Measurements from ENCODE around the gene VPS54. TPM values are rescaled to one million over a fixed set of nuclear protein-coding genes. Genes with fewer than 3 reads are reported as not detected.
A peak's percentile ranks its signal among the peaks of the same experiment; 100 is the strongest.

VPS54 gene, protein sequence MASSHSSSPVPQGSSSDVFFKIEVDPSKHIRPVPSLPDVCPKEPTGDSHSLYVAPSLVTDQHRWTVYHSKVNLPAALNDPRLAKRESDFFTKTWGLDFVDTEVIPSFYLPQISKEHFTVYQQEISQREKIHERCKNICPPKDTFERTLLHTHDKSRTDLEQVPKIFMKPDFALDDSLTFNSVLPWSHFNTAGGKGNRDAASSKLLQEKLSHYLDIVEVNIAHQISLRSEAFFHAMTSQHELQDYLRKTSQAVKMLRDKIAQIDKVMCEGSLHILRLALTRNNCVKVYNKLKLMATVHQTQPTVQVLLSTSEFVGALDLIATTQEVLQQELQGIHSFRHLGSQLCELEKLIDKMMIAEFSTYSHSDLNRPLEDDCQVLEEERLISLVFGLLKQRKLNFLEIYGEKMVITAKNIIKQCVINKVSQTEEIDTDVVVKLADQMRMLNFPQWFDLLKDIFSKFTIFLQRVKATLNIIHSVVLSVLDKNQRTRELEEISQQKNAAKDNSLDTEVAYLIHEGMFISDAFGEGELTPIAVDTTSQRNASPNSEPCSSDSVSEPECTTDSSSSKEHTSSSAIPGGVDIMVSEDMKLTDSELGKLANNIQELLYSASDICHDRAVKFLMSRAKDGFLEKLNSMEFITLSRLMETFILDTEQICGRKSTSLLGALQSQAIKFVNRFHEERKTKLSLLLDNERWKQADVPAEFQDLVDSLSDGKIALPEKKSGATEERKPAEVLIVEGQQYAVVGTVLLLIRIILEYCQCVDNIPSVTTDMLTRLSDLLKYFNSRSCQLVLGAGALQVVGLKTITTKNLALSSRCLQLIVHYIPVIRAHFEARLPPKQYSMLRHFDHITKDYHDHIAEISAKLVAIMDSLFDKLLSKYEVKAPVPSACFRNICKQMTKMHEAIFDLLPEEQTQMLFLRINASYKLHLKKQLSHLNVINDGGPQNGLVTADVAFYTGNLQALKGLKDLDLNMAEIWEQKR
- 10.7 TPM for total RNA-seq
- long read RNA-seq, full-length matches to known transcripts: 18 of 30 reads
- long read RNA-seq, partial matches to known transcripts: 3 of 30 reads
- long read RNA-seq, other reads (novel, unspliced or antisense): 9 of 30 reads

DNA sequence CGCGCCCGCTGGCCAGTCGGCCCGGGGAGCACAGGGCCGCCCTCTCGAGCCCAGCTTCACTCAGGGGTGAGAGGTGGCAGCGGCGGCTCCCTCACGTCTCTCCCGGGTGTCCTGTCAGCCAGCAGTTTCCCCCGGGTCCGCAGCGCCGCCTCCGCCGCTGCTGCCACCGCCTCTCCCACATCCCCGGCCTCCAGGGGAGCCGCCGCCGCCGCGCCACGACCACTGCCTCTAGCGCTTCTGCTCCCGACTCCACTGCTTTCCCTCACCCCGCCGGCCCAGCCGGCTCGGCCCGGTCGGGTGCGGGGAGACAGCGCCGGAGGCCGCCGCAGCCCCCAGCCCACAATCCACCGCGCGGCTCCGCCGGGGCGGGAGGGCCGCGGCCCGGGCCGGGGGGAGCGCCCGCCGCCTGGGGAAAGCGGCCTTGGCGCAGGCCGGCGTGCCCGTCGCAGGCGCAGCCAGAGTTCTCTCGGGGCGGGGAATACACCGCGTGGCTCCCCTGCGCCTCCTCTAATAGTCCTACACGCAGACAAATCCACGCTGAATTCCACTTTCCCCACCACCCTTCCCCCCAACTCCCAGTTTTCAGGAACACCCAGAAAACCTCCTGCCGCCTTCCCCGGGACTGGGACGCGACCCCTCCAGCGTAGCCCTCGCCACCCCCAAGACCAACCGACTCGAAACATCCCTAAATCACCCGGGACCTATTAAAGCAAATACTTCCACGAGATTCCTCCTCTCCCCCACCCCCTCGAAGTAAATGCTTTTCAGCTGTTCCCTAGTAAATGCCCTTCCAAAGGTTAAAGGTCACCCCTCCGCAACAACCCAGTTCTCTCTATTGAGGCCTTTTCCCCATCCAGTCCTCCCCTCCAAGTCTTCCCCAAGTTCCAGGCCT lies at the start of gene VPS54:
VPS54 (minus strand) TSS at position 346 of the 892 bp plus-strand sequence. CDS start 35,429 bp downstream, outside the sequence.
- peak; percentile 94 for ATAC-seq
- intact Hi-C loops (cut with micrococcal nuclease): no loop called here
- DNase-seq: peak; percentile 85

DNA sequence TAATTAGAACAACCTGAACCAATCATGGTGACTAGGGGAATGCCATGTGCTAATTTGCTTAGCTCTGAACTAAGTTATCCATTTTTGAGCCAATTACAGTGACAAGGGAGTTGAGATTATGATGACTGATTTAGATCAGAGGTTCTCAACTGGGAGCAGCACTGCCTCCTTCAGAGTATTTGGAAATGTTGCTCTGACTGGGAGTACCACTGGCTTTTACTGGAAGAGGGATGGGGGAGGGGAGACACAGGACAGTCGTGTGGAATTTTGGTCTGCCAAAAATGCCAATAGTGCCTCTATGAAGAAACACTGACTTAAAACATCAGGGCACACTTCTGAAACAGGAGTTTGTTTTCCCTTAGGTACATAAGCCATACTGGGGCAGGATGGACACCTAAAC lies 48.1 kb upstream of the VPS54 start:
- ATAC-seq: no peak
- DNase-seq: no peak
- intact Hi-C loops (cut with micrococcal nuclease): no loop called here

DNA sequence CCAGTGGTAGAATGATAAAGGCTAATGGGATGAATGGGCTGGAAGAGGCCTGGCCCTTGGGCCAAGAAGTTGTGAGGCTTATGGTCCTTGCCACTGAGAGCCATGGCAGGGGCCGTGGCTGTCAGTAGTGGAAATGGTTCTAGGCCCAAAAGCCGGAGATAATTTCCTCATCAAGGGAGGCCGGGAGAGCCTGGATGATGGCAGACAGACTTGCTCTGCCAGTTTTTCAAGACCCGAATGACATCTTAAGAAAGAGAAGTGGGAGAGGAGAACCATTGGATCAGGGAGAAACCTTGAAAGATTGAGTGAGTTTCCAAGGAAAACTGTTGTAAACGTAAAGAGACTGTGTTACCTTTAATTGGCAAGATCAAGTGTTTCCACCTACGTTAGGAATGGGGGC lies 46.3 kb upstream of the VPS54 start:
- no peak for DNase-seq
- intact Hi-C loops (cut with micrococcal nuclease): no loop called here
- ATAC-seq: no peak

DNA sequence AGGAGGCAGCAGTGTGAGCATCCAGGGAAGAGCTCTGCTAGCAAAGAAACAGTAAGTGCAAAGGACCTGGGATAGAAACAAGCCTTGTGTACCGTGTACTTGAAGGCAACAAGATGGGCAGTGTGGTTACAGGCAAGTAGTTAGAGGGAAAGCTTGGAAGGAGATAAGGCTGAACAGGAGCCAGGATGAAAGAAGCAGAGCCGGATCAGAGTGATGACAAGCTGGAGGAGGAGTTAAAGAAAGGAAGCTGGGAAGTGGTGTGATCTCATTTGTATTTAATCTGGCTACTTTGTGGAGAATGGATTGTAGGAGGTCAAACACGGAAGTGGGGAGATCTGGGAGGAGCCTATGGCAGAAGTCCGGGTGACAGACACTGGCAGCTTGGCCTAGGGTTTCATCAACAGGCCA lies 44.7 kb upstream of the VPS54 start:
- no peak for DNase-seq
- peak; percentile 86 for ATAC-seq
- intact Hi-C loops (cut with micrococcal nuclease): no loop called here

DNA sequence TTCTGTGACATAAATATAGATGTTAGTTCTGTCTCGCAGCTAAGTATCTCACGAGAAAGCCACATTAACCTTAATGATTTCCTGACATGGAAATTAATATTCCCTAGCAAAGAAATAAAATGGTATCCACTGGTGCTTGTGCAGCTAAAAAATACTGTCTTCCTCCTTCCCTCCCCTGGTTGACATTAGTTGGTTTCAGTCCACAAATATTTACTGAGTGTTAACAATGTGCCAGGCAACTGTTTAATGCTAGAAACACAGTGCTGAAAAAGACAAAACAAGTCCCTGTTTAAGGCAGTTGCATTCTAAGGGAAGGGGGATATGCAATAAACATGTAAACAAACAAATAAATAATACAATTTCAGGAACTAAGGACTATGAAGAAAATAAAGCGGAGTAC lies 44.2 kb upstream of the VPS54 start:
- DNase-seq (no peak), ATAC-seq (no peak)
- intact Hi-C loops (cut with micrococcal nuclease): no loop called here

DNA sequence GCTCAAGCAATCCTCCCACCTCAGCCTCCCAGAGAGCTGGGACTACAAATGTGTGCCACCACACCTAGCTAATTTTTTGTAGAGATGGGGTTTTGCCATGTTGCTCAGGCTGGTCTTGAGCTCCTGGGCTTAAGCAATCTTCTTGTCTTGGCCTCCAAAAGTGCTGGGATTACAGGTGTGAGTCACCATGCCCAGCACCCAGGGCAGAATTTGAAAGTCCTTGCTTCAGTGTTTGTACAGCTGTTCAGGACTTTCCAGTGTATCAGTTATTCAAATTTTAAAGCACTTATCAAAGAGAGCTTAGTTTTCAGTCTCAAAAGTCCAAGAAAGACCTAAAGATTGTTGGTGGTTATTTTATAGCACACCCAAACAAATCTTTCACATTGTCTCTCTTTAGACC lies 43.6 kb upstream of the VPS54 start:
- no peak for ATAC-seq
- intact Hi-C loops (cut with micrococcal nuclease): no loop called here
- DNase-seq: no peak

DNA sequence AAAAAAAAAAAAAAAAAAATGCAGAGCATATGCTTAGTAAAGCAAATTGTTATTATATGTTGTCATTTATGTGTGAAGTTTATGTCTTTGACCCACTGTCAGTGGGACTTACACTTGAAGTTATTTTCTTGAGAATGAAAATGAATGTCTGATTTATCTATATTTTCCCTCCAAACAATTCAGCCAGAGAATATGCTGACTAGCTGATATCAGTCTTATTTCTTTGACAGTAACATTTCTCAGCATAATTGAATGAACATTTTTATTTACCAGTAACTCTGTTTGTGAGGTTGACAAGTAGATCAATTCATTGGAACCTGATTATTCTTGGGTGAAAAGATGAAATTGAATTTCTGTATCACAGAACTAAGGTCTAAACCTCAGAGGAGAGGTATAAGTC lies 40.0 kb upstream of the VPS54 start:
- DNase-seq (no peak), ATAC-seq (no peak)
- intact Hi-C loops (cut with micrococcal nuclease): no loop called here

DNA sequence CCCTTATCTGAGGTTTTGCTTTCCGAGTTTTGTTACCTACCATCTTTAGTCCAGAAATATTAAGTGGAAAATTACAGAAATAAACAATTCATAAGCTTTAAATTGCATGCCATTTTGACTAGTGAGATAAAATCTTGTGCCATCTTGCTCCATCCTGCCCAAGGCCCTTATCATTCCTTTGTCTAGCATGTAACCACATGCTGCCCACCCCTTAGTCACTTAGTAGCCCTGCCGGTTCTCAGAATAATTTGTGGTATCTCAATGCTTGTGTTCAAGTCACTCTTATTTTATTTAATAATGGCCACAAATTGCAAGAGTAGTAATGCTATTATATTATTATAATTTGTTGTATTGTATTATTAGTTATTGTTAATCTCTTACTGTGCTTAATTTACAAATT lies 36.8 kb upstream of the VPS54 start:
- DNase-seq (no peak), ATAC-seq (no peak)
- intact Hi-C loops (cut with micrococcal nuclease): no loop called here

DNA sequence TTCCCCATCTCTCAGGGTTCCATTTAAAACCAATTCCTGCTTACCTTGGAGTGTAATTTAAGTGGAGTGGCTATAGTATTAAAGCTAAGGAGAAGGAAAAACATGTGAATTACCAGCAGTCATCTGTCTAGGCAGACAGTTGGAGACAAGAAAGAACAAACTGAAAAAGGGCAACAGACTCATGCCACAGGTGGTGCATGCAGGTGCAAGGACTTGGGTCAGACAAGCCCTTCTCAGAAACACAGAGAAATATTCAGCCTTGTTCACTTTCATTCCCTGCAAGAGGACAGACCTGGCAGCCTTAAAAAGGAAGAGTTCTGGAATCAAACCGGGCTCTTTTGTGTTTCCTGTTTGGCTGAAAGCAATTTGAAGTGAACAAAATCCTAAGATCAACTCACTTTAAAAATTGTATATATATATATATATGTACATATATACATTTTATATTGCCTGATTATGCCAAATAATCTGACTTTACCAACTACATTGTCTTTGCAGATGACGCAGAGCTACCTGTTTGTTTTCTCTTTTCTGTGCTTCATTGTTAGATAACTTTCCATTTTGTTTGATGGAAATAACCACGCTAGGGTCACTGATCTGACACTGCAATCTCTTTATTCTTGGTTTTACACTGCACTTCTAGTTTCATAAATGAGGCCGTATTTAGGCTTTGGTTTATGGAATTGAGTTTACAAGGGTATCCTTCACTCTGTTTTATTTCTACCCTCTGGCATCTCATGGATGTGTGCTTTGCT lies 35.1 kb upstream of the VPS54 start:
- DNase-seq (no peak), ATAC-seq (no peak)
- intact Hi-C loops (cut with micrococcal nuclease): loop anchor here (5.0 kb wide), 1 partner anchor 273 kb away; no protein-coding TSS in a partner anchor

DNA sequence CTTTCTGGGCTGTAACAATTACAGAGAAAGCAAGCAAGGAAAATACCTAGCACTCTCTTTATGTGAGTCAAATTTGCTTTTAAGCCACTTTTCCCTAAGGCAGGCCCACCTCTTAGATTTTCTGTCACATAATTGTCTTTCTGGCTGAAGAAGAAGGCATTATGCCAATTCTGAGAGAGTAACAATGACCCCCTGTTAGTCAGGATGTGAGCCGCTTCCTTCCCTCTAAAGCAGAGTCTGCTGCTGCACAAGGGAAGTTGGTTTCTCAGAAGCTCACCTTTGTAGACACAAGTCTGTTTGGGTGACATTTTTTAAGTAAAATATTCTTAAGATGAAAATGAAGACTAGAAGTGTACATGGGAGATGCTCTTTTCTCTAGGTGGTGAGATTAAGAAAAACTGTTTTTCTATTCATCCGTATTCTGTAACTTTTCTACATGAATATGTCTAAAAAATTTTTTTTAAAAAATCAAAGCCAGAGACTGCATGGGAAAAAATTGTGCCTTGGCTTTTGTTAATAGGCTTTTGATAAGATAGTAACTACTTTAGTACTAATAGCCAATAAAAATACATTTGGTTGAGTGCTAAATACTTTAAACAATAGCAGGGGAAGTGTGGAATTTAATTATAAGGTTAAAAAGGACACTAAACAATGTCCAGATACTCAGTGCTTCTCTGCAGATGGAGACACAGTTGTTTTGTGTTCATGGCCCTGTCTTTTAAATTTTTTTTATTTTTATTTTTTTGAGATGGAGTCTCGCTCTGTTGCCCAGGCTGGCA lies 33.4 kb upstream of the VPS54 start:
- intact Hi-C loops (cut with micrococcal nuclease): loop anchor here (5.0 kb wide), 1 partner anchor 275 kb away; no protein-coding TSS in a partner anchor
- DNase-seq (no peak), ATAC-seq (peak; percentile 56)

DNA sequence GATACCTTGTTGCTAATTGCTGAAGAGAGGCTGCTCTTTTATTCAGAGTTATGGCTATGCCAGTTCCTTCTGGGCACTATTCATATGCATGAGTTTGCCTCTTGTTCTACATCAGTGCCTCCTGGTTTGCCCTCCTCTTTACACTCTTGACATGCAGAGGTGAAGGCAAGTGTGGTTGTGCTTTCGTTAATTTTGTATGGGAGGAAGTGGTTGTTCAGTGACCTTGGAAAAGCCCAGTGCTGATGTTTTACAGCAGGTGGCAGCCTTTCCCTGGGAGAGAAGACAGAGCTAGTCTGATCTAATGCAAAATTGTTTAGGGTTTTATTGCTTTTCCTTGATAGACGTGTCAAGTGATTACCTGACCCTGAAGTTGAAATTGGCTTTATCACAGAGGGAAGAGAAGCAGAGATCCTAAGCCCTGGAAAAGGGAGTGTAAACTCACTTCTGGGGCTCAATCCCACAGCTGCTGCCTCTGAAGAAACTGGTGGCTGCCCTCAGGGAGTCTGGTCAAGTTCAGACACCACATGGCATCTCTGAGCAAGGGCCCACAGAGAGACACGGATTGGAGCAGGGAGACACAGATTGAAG lies 30.5 kb upstream of the VPS54 start:
- intact Hi-C loops (cut with micrococcal nuclease): loop anchor here (2.0 to 5.0 kb wide), 2 partner anchors 278 to 439 kb away; no protein-coding TSS in a partner anchor
- peak; percentile 86 for ATAC-seq

DNA sequence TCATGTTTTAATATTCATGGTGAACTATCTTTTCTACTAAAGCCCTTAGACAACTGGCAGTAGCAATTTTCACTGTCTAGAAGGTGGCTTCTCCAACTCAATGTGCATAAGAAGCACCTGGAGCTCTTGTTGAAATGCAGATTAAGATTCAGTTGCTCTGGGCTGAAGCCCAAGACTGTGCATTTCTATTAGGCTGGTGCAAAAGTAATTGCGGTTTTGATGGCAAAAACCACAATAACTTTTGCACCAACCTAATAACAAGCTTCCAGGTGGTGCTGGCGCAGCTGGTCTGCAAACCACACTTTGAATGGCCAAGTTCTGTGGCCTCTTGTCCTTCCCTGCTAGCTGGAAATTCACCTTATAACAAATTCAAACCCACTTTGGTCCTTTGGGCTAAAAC lies 26.7 kb upstream of the VPS54 start:
- DNase-seq (no peak), ATAC-seq (no peak)
- intact Hi-C loops (cut with micrococcal nuclease): no loop called here

More for the DNA sequence above, 30.5 kb upstream of the VPS54 start:
- DNase-seq: peak; percentile 44

DNA sequence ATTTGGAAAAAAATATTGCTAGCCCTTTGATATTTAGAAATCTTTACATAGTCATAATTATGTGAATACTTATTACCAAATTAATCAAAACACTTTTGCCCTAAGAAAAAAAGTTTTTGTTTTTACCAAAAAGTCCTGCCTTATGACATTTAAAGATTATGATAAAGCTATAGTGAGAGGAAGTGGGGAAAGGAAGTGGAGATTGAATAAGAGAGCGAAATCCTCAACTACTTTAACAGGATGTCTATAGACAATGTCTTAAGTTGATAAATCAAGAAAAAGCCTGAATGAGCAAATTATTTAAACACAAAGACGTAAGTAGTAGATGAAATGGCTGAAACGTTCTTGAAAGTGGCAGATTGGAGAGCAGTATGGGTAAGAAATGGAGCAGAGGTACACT lies 20.9 kb upstream of the VPS54 start:
- ATAC-seq (no peak), DNase-seq (no peak)
- intact Hi-C loops (cut with micrococcal nuclease): no loop called here

DNA sequence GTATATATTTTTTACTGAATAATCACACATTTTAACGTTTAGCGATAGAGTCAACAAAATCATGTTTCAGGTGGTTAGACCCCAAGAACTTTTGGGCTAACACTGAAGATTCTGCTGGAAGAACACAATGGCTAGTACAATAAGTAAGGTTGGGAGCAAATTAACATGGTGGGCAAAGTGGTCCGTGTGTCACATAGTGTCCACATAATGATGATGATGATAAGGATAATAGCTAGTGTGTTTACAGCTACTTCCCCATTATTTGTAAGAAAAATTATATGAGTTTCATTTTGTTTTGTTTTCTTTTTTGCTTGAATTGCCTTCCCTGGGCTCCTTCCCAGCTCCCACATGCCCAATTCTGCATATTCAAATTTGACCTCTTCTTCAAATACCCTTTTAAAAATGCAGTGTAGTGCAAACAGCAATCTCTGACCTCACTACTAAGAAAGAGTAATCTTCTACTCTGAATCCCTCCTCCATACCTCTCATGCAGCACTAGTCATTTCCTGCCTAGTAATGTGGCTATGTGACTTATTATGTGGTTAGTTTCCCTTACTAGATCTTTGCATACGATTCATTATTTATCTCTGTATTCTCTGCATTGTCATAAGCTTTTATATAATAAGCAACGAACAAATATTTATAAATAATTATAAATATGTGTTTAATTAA lies 16.9 kb upstream of the VPS54 start:
- DNase-seq (no peak), ATAC-seq (no peak)
- intact Hi-C loops (cut with micrococcal nuclease): no loop called here

DNA sequence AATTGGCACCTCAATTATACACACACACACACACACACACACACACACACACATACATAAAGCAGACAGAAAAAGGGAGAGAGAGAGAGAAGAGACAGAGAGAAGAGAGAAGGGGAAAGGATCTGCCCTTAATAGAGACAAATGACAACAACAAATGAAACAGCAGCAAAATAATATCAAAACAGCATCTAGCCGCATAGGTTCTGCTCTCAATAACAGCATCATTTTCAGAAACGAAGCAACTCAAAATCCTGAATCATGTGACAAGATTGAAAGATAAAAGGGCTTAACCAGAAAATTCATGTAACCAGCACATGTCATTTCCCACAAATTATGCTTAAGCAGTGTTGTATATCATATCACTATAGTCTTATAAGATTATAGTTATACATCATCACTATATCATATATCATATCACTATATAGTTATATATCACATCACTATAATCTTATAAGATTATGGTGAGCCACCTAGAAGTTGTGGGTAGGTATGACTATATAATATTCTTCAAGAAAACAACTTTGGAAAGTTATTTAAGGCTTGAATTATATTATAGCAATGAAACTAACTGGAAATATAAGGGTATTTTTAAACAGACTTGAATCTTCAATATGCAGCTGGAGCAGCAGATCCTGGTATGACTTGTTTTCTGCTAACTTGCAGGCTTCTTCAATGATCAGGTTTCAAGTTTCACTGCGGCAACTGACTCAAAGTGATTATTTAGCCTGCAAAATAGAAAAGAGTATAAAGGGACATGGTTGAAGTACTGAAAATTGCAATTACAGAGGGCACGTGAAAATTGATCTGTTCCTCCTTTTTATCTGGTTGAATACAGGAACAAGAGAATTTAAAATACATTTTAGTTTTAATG lies 16.1 kb upstream of the VPS54 start:
- DNase-seq (no peak), ATAC-seq (no peak)
- intact Hi-C loops (cut with micrococcal nuclease): no loop called here
